HG03039 (cell line): ENCODE measurements around the gene SLC6A11.

Experiments used
- ATAC-seq: cut with Tn5 transposase; IDR thresholded peaks from one replicate; pipeline ENCODE4 v1.9.1; 2021; ENCODE audit warnings: mild to moderate bottlenecking, moderate library complexity; ENCODE audit not compliant: unreplicated experiment

The SLC6A11 gene

DNA sequence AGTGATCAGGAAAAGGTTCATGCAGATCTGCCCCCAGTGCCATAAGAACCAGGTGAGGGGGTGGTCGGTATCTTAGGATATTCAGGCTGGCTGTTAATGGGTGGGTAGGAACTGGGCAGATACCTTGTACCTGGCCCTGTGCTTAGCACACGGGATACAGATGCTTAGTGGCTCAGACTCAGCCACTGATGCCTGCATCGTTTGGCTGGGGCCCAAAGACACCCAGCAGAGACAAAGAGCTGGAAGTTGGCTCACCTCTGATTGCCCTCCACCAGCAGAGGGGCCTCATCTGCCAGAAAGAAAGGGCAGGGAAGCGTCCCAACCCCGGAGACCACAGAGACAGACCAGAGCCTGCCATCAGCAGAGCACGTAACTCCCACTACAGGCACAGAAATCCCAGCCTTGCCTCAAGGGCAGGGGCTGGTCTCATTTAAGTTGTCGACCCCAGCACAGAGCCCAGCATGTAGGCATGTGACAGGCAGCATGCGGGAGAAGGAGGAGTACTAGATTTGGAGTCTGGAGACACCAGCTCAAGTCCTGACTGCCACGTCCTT is 112.5 kb downstream of the SLC6A11 start:
- ATAC-seq, result no peak

DNA sequence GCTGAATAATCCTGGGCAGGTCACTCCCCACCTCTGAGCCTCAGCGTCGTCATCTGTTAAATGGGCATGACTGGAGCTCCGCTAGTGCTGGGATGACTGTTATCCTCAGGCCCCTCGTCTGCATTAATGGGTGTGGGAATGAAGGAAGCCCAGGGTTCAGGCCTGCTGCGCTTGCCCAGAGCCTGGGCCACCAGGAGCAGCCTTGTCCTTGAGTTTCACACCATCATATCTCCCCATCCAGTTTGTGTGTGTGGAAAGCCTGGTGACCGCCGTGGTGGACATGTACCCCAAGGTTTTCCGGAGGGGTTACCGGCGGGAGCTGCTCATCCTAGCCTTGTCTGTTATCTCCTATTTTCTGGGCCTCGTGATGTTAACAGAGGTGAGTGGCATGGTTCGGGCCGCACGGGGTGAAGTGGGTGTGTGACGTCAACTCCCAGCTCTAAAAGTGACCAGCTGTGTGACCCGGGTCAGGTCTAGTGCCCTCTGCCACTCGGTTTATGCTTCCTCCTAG is 113.0 kb downstream of the SLC6A11 start:
- no peak for ATAC-seq

DNA sequence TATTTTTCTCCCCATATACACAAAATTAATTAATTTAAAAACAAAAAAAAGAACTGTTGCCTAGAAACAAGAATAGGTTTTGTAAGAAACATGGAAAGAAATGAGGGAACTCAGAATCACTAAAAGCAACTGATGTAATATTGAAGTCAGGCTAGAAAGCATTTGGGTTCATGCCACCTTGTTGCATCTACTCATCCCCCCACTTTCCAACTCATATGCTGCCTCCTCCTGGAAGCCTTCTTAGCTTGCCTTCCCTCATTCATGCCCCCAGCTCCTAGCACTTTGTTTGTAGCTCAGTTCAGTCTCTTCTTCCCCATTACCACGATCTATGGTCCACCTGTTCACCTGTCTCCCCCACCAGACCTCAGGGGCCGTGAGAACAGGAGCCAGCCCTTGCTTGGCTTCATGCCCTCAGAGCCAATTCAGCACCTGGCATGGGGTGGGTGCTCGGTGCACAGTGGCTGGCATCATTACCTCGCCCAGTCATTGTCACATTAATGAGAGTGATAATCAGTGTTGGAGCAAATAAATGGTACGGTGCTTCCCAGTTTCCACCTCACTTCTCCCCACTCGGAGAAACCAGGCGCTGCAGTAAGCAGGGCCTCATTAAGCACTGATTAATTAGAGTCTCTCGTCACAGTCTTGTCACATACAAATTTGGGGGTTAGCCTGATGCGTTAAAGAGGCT is 114.1 kb downstream of the SLC6A11 start:
- no peak for ATAC-seq

DNA sequence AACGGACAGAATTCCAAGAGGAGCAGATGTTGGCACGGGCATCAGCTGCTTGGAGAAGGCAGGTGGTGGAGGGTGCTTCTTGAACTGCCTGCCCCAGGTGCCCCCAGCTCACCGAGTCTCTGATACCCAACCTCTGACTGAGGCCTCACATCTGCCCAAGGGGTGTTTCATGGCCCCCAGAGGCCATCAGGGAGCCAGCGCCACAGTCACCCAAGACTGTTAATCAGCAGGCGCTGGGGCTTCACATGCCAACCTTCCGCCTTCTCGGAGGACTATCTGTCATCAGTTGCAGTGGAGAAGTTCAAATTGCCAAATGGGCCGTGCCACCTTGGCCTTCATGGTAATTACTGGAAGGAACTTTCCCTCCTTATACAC is 114.6 kb downstream of the SLC6A11 start:
- ATAC-seq, result no peak

DNA sequence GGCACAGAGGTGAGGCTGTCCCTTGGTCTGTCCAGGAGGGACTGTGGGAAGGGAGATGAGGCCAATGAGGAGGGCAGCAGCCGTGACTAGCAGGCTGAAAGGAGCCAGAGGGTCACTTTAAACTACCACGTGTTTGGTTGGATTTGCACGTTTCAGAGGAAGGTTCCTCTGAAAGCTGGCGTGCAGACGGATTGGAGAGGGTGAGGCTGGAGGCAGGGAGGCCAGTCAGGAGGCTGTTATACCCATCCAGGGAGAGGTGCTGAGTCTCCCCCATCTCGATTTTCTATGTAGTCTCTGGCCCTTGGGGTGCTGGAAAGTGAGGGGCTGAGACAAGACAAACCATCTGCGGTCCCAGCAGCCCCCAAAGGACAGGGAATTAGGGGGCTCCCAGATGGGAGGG is 116.6 kb downstream of the SLC6A11 start:
- no peak for ATAC-seq

DNA sequence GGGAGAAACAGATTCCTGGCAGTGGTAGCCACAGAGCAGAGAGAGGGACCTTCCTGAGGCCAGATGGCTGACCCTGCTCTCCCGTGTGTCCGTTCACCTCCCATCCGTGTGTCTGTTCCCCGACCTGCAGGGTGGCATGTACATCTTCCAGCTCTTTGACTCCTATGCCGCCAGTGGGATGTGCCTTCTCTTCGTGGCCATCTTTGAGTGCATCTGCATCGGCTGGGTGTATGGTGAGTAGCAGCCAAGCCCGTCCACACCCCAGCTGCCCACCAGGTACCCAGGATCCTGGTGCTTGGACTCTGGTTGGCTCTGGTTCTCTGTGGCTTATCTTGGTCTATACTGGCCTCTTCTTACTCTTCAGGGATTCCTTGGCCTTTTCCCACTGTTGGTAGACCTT is 117.0 kb downstream of the SLC6A11 start:
- ATAC-seq, result no peak

DNA sequence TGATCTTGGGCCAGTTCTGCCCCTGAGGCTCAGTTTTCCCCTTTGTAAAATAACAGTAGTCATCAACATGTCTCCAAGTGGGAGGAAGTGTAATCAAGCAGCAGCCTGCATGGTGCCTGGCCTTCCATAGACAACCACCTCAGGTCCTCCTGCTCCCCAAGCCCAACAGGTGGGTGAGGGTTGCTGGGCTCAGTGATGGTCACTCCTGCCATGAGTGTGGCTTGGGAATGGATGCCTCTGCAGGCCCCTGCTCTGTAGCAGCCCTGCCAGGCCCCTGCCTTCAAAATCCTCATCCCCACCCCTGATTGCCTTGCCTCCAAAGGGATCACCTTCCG is 117.4 kb downstream of the SLC6A11 start:
- ATAC-seq, result no peak

DNA sequence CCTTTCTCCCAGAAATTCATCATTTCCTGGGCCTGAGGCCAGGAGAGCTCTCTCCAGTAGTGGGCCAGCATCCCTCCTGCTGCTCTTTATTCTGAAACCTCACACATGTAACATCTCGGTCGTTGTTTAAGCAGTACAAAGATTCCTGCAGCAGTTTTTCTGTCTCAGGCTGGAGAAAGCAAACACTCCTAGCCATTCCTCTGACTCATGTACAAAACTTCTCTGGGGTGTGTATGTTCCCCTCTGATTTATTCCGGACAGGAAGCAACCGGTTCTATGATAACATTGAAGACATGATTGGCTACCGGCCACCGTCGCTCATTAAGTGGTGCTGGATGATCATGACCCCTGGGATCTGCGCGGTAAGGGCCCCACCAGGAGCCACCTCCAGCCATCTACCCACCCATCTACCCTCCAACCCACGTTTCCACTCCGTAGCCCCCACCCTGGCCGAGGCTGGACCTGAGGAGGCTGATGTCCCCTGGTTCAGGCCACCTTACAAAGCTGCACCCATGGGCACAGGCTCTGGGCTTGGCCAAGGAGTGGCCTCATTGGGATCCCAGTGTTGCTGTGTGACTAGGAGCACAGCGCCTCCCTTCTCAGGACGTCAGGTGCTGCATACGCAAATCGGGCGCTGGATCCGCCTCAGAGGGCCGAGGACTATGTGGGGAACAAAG is 117.9 kb downstream of the SLC6A11 start:
- ATAC-seq, result no peak

DNA sequence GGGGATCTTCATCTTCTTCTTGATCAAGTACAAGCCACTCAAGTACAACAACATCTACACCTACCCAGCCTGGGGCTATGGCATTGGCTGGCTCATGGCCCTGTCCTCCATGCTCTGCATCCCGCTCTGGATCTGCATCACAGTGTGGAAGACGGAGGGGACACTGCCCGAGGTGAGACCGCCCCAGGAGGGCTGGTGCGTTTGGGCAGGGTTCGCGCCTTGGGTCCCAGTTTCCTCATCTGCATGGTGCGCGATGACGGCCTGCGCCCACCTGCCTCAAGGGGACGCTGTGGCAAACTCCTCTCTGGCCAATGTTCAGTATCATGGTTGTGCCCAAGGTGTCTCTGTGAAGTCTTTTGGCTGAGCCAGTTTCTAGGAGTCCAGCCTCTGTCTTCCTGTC is 119.0 kb downstream of the SLC6A11 start:
- ATAC-seq, result no peak

DNA sequence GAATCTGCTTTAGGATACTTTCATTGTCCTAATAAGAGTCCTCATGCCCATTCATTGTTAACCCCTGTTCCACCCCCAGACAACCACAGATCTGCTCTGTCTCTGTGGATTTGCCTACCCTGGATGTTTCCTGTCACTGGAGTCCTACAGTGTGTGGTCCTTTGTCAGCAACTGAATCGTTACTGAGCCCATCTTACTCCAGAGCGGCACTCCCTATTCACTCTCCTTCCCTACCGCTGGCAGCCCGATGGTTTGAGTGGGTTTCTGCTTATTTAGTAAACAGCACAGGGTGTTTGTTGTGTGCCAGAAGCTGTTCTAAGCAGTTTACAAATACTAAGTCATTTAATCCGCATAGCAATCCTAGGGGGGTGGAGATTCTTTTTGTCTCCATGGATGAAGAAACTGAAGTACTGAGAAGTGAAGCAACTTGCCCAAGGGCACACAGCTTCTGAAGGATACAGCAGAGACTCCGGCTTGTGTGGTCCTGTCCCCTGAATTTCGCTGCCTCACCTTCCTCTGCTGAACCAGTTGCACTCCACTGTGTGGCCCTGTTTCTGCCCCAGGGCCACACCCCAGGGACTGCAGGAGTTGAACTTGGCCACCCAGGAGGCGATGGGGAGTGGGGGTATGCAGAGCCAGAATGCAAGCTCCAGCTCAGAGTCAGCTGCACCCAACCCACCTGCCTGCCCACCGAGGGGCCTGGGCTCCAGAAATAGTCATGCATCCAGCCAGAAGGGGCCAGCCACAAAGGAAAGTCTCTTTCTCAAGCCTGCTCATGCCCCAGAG is 120.0 kb downstream of the SLC6A11 start:
- no peak for ATAC-seq

DNA sequence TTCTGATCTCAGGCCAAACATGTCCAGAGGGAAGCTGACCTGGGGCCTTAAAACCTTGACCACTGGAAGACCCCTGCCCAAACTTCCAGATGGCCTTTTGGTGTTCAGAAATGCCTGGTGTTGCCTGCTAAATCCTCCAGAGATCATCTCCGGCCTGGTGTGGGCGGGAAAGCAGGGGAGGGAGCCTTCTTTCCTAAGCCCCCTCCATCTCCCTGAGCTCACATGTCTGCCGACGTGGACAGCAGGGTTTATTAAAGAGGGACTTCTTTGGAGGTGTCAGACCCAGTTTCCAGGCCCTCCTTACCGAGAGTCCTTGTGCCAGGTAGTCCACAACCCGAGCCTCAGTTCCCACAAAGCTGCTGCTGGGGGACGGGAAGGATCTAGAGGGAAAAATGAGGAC is 120.7 kb downstream of the SLC6A11 start:
- no peak for ATAC-seq

DNA sequence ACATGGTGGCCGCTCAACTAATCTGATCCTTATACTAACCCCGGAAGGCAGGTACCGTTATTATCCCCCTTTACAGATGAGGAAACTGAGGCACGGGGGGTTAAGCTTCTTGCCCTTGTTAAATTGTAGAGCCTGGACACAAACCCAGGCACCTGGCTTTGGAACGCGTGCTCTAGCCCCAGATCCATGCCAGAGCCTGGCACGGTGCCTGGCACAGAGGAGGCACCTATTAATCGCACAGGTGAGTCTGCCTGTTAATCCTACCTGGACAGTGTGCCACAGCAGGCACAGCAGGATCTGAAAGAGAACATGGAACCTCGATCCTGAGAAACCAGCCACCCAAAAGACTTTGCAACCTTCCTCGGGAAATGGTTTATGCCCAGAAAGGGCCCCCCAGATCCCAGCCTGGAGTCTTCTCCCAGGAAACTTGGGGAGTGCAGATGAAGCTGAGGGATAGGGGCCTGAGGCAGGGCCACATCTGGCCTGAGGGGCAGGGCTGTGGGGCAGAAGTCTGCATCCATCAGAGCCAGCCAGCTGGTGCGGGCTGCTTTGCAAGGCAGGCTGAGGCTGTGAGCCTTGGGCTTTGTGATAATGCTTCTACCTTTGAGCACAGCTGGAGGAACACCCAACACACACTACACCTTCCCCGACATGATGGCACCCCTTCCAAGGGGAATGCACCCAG is 121.3 kb downstream of the SLC6A11 start:
- ATAC-seq, result no peak

DNA sequence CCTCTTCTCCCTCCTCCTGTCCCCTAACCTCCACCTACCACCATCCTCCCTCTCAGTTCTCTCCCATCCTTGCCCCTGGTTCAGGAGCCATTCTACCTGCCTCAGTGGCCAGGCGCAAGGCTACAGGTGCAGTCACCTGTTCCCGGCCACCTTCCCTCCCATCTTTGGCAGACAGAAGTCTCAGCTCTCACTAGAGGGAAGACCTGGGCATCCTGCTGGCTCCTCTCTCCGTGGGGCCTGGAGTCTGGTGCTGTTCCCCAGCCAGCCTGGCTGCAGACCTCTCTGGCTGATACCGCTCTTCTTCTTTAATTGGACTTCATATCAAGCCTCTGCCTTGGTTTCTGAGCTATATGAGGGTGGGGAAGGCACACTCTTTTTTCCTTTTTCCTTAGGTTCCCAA is 123.5 kb downstream of the SLC6A11 start:
- no peak for ATAC-seq

DNA sequence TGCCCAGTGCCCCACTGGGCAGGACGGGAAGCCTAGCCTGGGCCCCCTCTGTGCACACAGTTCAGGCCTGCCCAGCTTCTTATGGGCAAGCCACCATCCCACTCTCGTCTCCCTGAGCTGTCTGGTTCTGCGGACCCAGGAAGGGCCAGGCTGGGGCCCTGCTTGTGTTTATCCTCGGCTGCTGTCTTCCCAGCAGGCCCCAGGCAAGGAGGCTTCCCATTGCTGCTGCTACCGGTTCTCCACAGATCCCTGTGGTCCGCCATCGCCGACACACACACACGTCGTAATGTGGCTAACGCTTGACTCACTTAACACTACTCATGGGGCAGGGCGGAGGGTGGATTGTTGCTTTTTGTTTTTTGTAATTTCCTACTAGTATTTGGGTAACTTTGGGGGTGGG is 124.1 kb downstream of the SLC6A11 start:
- no peak for ATAC-seq

DNA sequence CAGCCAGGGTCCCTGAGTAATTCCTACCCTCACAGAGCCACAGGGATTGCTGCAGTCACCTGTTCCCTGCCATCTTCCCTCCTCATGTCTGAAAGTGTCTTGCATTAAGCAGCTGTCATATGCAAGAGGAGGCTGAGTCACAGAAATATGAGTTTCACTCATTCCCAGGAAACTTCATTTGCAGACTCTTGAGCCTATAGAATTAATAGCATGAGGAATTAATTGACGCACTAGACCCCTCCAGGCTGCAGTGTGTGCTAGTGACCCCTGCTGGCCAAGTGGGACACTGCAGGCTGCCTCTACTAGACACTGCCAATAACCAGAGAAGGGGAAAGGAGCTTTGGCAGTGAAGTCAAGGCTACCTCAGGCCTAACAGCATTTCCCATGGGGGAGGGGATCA is 125.9 kb downstream of the SLC6A11 start:
- ATAC-seq, result no peak

DNA sequence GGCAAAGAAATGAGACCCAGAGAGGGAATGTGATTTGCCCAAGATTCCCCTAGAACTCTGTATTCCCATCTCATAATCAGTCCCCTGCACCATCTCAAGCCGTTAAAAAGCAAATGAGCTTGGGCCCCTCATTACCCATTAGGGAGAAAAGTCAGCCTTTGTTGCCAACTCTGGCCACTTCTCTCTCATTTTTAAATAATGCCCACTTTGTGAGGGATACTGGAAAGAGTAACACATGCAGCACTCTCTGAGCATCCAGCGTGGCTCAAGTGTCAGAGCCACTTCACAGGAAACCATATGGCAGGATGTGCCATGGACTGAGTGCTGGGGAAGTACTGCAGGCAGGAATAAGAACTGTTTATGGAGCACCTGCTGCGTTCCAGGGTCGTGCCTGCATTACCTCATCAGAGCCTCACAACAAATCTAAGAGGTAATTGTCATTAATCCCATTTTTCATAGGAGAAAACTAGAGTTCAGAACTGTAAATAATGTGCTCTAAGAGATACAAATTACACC is 126.7 kb downstream of the SLC6A11 start:
- ATAC-seq, result no peak

DNA sequence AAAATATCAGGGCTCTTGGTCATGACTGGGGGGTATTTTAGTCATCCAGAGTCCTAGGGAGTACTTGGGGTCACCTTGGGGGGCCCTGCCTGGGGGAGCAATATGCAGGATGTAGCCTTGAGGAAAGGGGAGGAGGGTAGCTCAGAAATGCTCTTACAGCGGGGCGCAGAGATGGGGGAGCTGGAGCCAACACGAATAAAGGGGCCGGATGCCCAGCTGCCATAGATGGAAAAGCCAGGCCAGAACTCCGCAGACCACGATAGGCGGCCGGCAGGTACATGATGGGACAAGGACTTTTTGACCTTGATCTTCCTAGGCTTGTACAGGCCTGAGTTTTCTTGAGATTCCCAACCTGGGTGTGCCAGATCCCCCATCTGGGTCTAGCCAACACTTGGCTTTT is 128.8 kb downstream of the SLC6A11 start:
- no peak for ATAC-seq

DNA sequence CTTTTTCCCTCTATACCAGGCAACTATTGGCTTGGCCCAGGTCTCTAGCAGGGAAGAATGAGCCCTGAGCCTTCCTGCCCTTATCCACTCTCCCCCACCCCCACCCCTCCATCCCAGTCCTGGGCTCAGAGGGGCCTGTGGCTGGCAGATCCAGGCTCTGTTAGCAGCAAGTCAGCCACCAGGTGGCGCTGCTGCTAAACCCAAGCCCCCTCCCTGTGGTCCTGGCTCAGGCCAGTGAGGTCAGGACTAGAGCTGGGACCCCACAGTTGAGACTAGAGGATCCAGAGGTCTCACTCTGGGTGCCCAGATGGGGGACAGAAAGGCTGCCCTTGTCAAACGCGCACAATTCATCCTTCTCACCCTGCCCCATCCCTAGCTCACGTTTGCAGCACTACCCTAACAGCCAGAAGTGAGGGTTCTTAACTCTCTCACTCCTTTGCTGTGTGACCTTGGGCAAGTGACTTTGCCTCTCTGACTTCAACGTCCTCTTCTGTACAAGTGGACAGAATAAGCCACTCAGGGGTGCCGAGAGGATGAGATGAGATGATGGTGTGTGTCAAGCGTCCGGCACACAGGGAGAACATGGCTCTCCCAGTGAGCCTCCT is 129.8 kb downstream of the SLC6A11 start:
- no peak for ATAC-seq

DNA sequence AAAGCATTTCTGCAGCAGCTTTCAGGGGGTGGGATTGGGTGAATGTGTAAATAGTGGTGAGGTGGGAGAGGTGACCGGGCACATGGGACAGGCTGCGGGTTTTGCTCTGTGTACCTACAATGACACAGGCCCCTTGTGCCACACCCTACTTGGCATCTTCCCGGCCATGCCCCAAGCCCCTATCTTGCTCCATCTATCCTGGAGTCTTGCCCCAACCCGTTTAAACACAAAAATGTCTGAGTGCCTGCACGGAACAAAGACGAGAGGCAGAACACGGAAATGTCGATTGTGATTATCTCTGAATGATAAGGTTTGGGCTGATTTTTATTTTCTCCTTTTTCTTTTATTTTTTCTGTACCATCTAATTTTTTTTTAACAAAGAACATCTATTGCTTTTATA is 130.5 kb downstream of the SLC6A11 start:
- ATAC-seq, result no peak

DNA sequence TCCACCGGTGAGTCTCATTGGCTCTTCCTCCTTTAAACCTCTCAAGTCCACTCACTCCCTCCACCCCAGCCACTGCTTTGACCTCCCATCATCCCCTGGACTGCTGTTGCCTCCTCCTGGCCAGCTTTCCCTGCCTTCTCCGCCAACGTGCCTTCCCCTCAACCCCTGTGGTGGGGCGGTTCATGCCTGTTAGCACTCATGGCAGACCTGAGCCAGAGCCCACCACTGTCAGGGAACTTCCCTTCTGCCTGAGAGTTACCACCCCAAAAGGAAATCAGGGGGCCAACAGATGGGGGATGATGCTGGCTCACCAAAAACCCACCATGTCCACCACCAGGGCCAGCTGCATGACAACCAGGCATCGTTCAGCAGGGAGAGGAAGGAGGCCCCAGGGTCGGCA is 132.3 kb downstream of the SLC6A11 start:
- ATAC-seq, result no peak

DNA sequence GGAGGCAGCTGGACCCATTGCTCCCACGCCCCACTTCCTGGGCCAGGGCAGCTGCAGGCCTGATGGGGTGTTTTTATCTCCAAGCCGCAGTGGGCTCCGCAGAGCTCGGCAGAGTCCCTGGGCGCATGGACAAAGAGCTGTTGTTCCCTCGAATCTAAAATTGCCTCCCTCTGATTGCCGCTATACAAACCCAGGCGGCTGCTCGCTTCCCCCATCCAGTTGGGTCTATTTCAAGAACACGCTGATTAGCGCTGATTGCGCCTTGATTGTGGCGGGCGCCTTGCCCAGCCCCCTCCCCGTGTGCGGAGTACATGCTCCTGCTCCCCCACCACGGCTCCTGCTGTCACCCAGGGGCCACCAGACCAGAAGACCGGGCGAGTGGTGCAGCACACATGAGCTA is 133.2 kb downstream of the SLC6A11 start:
- no peak for ATAC-seq
